Fibroblast of lung (primary cell): ENCODE data around the gene PDE4B. TPM values are rescaled to one million over a fixed set of nuclear protein-coding genes. Genes with fewer than 3 reads are reported as not detected.
A peak's percentile ranks its signal among the peaks of the same experiment; 100 is the strongest.

Experiments
- DNase-seq, 2 donors: peaks; one replicate each; pipeline versions ENCODE4 v3.0.0 to v3.0.0-alpha.2; 2010; ENCODE audit warnings: low read depth in 2 of 2
- H2AFZ ChIP-seq: 2 replicates; pipeline ENCODE4 v1.5.1; 2012; ENCODE audit warnings: low read length, control low read depth, inconsistent platforms
- H3K27ac ChIP-seq: 2 replicates; pipeline ENCODE4 v1.5.1; 2011; ENCODE audit warnings: low read length, control low read depth; ENCODE audit not compliant: insufficient read depth
- H3K27me3 ChIP-seq: 2 replicates; pipeline ENCODE4 v1.5.1; 2011; ENCODE audit warnings: mild to moderate bottlenecking, low read length; ENCODE audit not compliant: control insufficient read depth, insufficient read depth
- H3K36me3 ChIP-seq: 2 replicates; pipeline ENCODE4 v1.5.1; 2011; ENCODE audit warnings: low read length; ENCODE audit not compliant: control insufficient read depth, insufficient read depth
- H3K4me1 ChIP-seq: 2 replicates; pipeline ENCODE4 v1.5.1; 2011; ENCODE audit warnings: low read length; ENCODE audit not compliant: control insufficient read depth, insufficient read depth; ENCODE audit errors: extremely low read depth
- H3K4me2 ChIP-seq: 2 replicates; pipeline ENCODE4 v1.5.1; 2011; ENCODE audit warnings: low read length, control low read depth; ENCODE audit not compliant: insufficient read depth; ENCODE audit errors: extremely low read depth
- H3K4me3 ChIP-seq, 4 experiments: fragments of 200-600 bp in 1 of 4; sonication (generic) in 1 of 4; replicated peaks in 1 of 4; 2 replicates each; pipeline ENCODE4 v1.5.1; 2011 to 2016; ENCODE audit warnings: low read length in 4 of 4, low read depth in 3 of 4, mild to moderate bottlenecking in 3 of 4, control low read depth in 2 of 4, inconsistent platforms in 1 of 4, mixed read lengths in 1 of 4; ENCODE audit not compliant: insufficient read depth in 1 of 4; ENCODE audit errors: control extremely low read depth in 1 of 4
- H3K79me2 ChIP-seq: 2 replicates; pipeline ENCODE4 v1.5.1; 2012; ENCODE audit warnings: mild to moderate bottlenecking, low read length, inconsistent platforms; ENCODE audit not compliant: control insufficient read depth, insufficient read depth
- H3K9ac ChIP-seq: 2 replicates; pipeline ENCODE4 v1.5.1; 2011; ENCODE audit warnings: mild to moderate bottlenecking, low read length, control low read depth; ENCODE audit not compliant: insufficient read depth
- H3K9me3 ChIP-seq: 2 replicates; pipeline ENCODE4 v1.5.1; 2012; ENCODE audit warnings: low read depth, low read length; ENCODE audit not compliant: control insufficient read depth, insufficient read depth
- H4K20me1 ChIP-seq: 2 replicates; pipeline ENCODE4 v1.5.1; 2011; ENCODE audit warnings: low read length; ENCODE audit not compliant: control insufficient read depth, insufficient read depth; ENCODE audit errors: extremely low read depth
- EZH2 ChIP-seq: IDR thresholded peaks from 2 replicates; pipeline ENCODE4 v1.5.1; 2012; ENCODE audit warnings: low read length, control low read depth, mild to moderate bottlenecking; ENCODE audit errors: missing control alignments
- polyA plus RNA-seq, 2 donors: library from polyadenylated mRNA; depleted of rRNA in 1 of 2; stranded (reverse) in 1 of 2; unstranded in 1 of 2; fragments of >200 nt; gene quantifications; 2 replicates each; pipeline ENCODE4 v1.2.1, GENCODE V29; 2011 to 2012; ENCODE audit warnings: missing spikeins in 1 of 2
- total RNA-seq: library from RNA; depleted of rRNA; stranded (reverse); fragments of >200 nt; gene quantifications from 2 replicates; pipeline ENCODE4 v1.2.1, GENCODE V29; 2014
- TF ChIP-seq, protein P1 (sequence below), 2 donors: IDR thresholded peaks in 1 of 2; conservative IDR thresholded peaks in 1 of 2; 1 replicate in 1 of 2; 2 replicates in 1 of 2; pipeline ENCODE4 v1.5.1; 2011 to 2012; ENCODE audit warnings: low read length in 2 of 2, control low read depth in 1 of 2, inconsistent platforms in 1 of 2, low read depth in 1 of 2, mild to moderate bottlenecking in 1 of 2

Gene PDE4B
- total and polyA plus RNA-seq, 2 donors (not counting 1 experiment from before 2014, with no cell fraction given), result 3.7 to 19.8 TPM

- Histone ChIP-seq H3K79me2 (no peaks in the 10 kb centered on the region), H3K36me3 (no peaks in the 10 kb centered on the region), H3K9me3 (no peaks in the 10 kb centered on the region), H3K4me3 (no peak overlapping the region), H3K27me3 (no peaks in the 10 kb centered on the region), H3K4me2 (no peak overlapping the region), H3K27ac (no peak overlapping the region), H4K20me1 (no peaks in the 10 kb centered on the region), H2AFZ (no peak overlapping the region), H3K9ac (no peak overlapping the region), H3K4me1 (no peaks in the 10 kb centered on the region)
- DNase-seq, result no peak
- TF ChIP-seq, protein P1, sequence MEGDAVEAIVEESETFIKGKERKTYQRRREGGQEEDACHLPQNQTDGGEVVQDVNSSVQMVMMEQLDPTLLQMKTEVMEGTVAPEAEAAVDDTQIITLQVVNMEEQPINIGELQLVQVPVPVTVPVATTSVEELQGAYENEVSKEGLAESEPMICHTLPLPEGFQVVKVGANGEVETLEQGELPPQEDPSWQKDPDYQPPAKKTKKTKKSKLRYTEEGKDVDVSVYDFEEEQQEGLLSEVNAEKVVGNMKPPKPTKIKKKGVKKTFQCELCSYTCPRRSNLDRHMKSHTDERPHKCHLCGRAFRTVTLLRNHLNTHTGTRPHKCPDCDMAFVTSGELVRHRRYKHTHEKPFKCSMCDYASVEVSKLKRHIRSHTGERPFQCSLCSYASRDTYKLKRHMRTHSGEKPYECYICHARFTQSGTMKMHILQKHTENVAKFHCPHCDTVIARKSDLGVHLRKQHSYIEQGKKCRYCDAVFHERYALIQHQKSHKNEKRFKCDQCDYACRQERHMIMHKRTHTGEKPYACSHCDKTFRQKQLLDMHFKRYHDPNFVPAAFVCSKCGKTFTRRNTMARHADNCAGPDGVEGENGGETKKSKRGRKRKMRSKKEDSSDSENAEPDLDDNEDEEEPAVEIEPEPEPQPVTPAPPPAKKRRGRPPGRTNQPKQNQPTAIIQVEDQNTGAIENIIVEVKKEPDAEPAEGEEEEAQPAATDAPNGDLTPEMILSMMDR (conservative IDR thresholded peaks at IDR 0.05 in 1 of 2, IDR thresholded peaks at IDR 0.05 in 1 of 2; ENCODE audit: low read depth in 1 of 2, low read length in 2 of 2), result no peak
- no peak for TF ChIP-seq EZH2
These were observed 575.6 kb downstream of the PDE4B start for GRCh38 chr1:66368261-66368660.

GRCh38 chr1:66370462-66370971, 577.8 kb downstream of the PDE4B start:
- H3K4me3 ChIP-seq, result no peak overlapping the region
- H2AFZ ChIP-seq, result no peak overlapping the region
- peaks cover 7% of the 10 kb centered on the region for H3K4me1 ChIP-seq
- H3K79me2 ChIP-seq, result no peaks in the 10 kb centered on the region
- no peak for DNase-seq
- TF ChIP-seq, protein P1 (conservative IDR thresholded peaks at IDR 0.05 in 1 of 2, IDR thresholded peaks at IDR 0.05 in 1 of 2; ENCODE audit: low read depth in 1 of 2, low read length in 2 of 2), result no peak
- no peak for TF ChIP-seq EZH2
- H4K20me1 ChIP-seq, result no peaks in the 10 kb centered on the region
- no peak overlapping the region for H3K27ac ChIP-seq
- no peaks in the 10 kb centered on the region for H3K9me3 ChIP-seq
- no peaks in the 10 kb centered on the region for H3K27me3 ChIP-seq
- H3K4me2 ChIP-seq, result no peak overlapping the region
- no peaks in the 10 kb centered on the region for H3K36me3 ChIP-seq
- H3K9ac ChIP-seq, result no peak overlapping the region

DNA sequence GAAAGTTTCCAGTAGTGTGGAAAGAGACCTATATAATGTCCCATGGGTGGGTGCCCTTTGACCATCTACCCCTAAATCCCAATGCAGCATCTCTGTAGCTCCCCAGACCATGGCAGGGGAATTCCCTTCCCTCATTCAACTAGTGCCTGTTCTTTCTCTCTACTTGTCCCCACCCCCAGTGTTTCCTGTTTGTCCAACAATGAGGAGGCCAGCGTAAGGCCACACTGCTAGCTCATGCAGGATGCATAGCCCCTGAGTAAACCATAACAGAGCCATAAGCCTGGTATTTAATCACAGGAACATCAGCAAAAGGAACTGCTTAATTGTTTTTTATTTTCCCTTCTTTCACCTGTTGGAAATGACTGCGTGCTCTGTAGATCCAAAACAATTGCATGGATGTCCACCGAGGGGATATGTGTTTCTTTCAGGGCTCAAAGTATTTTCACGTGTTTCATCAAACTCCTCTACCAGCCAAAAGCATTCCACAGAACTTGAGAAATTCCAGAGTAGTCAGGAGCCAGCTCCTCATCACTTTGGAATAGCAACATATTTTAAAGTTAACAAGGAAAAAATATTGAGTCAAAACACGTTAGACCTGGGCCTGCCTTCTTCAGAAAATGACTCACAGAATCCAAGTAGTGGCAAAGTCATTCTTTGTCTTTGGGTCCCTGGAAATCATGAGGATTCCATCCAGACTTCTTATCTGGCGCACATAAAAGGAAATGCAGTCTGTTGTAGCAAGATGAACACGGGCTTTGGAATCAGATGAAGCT, 578.7 kb downstream of the PDE4B start:
- Histone ChIP-seq H3K9ac (no peak overlapping the region), H3K9me3 (no peaks in the 10 kb centered on the region), H3K79me2 (no peaks in the 10 kb centered on the region), H3K36me3 (no peaks in the 10 kb centered on the region), H4K20me1 (no peaks in the 10 kb centered on the region), H3K4me2 (no peak overlapping the region), H3K27me3 (no peaks in the 10 kb centered on the region), H3K27ac (no peak overlapping the region), H3K4me3 (no peak overlapping the region), H3K4me1 (peaks cover 7% of the 10 kb centered on the region), H2AFZ (no peak overlapping the region)
- no peak for TF ChIP-seq EZH2
- TF ChIP-seq, protein P1 (conservative IDR thresholded peaks at IDR 0.05 in 1 of 2, IDR thresholded peaks at IDR 0.05 in 1 of 2; ENCODE audit: low read depth in 1 of 2, low read length in 2 of 2), result no peak
- peak; percentile 39 to 80 for DNase-seq
